RKO (cell line): ENCODE results near the gene NDST4.
A peak's percentile ranks its signal among the peaks of the same experiment; 100 is the strongest.

Experiments
- DNase-seq: peaks from one replicate; pipeline ENCODE4 v3.0.0-alpha.2; 2016; ENCODE audit warnings: low spot score

NDST4 gene

GRCh38 chr4:114905017-114905416 is 208.4 kb downstream of the NDST4 start:
- DNase-seq, result no peak

- DNase-seq, result no peak
These were observed 212.5 kb downstream of the NDST4 start for GRCh38 chr4:114900934-114901333.

- DNase-seq, result peak; percentile 8
These were observed 222.6 kb downstream of the NDST4 start for GRCh38 chr4:114890773-114891172.

GRCh38 chr4:114886761-114887160 is 226.7 kb downstream of the NDST4 start:
- DNase-seq, result no peak

- no peak for DNase-seq
These were observed 229.8 kb downstream of the NDST4 start for GRCh38 chr4:114883641-114884040.

GRCh38 chr4:114879916-114880669 is 233.3 kb downstream of the NDST4 start:
- no peak for DNase-seq

GRCh38 chr4:114875630-114876029 is 237.8 kb downstream of the NDST4 start:
- DNase-seq, result peak; percentile 8

GRCh38 chr4:114874321-114874720 is 239.1 kb downstream of the NDST4 start:
- DNase-seq, result no peak

- DNase-seq, result no peak
These were observed 242.4 kb downstream of the NDST4 start for GRCh38 chr4:114870987-114871386.

GRCh38 chr4:114866901-114867670 is 246.3 kb downstream of the NDST4 start:
- no peak for DNase-seq

GRCh38 chr4:114864060-114864459 is 249.4 kb downstream of the NDST4 start:
- DNase-seq, result no peak

- no peak for DNase-seq
These were observed 252.6 kb downstream of the NDST4 start for GRCh38 chr4:114860786-114861185.

- DNase-seq, result no peak
These were observed 255.6 kb downstream of the NDST4 start for GRCh38 chr4:114857831-114858230.

- no peak for DNase-seq
These were observed 273.4 kb downstream of the NDST4 start for GRCh38 chr4:114839986-114840385.

GRCh38 chr4:114830628-114831027 is 282.8 kb downstream of the NDST4 start:
- DNase-seq, result no peak

- no peak for DNase-seq
These were observed 285.8 kb downstream of the NDST4 start for GRCh38 chr4:114827651-114828050.

- DNase-seq, result no peak
These were observed 297.7 kb downstream of the NDST4 start for GRCh38 chr4:114815760-114816159.

- no peak for DNase-seq
These were observed 299.5 kb downstream of the NDST4 start for GRCh38 chr4:114813961-114814360.

- no peak for DNase-seq
These were observed 301.7 kb downstream of the NDST4 start for GRCh38 chr4:114811564-114812301.

GRCh38 chr4:114807759-114808404 is 305.5 kb downstream of the NDST4 start:
- DNase-seq, result no peak

- no peak for DNase-seq
These were observed 306.1 kb downstream of the NDST4 start for GRCh38 chr4:114807357-114807756.

GRCh38 chr4:114791976-114792375 is 321.4 kb downstream of the NDST4 start:
- no peak for DNase-seq
